GM19328 (cell line): Measurements from ENCODE around the gene COL6A3.

Experiments used
- ATAC-seq: cut with Tn5 transposase; IDR thresholded peaks from one replicate; pipeline ENCODE4 v1.9.1; 2021; ENCODE audit warnings: mild to moderate bottlenecking, moderate library complexity; ENCODE audit not compliant: unreplicated experiment

COL6A3 gene

DNA sequence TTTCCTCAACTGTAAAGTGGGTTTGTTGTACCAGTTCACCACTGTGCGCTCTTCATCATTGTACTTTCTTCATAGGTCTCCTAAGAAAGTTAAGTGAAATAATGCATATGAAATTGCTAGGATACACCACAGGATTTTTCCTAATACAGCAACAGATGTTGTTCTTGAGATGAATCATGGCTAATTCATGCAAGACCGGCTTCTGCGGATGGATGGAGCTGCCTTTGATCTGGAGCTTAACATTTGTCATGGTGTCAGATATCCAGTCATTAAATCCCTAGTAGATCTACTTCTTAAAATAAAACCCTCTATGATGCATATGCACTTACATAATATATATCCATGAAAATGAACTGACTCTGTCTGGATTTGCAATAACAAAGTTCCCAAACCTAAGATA, 114.1 kb downstream of the COL6A3 start:
- ATAC-seq: no peak

- ATAC-seq: no peak
Observed at GRCh38 chr2:237298151-237299118, 115.5 kb downstream of the COL6A3 start.

- no peak for ATAC-seq
Observed at GRCh38 chr2:237297421-237298150, 116.4 kb downstream of the COL6A3 start.

- ATAC-seq: no peak
Observed at GRCh38 chr2:237296756-237297155, 117.2 kb downstream of the COL6A3 start.

- no peak for ATAC-seq
Observed at GRCh38 chr2:237295889-237296480, 118.0 kb downstream of the COL6A3 start.

DNA sequence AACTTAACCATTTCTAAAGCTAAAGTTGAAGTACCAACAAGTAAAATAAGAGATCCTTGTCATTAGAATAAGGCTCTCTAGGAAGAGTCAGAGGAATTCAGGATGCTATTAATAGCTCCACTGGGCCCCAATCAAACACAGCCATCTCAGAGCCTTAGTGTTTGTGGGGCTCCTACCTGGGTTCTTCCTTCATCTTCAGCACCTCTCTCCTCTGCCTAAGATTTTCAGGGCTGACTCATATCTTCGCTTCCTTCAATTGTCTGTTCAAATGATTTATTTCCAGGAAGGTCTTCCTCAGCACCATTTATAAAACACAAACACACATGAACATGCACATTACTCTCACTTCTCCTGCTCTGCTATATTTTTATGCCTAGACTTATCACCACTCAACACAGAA, 119.5 kb downstream of the COL6A3 start:
- no peak for ATAC-seq

DNA sequence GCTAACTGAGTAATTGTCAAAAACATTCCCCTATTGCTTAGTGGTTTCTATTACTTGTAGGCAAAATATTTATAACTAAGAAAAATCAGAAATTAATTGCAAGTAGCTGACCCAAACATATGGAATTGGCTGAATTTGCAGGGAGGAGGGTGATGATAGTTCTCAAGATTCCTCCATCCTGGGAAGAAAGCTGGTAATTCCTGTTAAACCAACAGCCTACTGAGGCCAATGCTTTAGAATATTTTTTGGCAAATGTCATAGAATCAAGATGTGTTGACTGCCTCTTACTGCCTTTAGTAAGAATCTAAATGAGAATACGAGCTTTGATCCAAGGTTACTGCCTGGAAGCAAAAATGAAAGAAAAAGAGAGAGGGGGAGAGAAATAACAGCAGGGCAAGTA, 120.0 kb downstream of the COL6A3 start:
- ATAC-seq: no peak

DNA sequence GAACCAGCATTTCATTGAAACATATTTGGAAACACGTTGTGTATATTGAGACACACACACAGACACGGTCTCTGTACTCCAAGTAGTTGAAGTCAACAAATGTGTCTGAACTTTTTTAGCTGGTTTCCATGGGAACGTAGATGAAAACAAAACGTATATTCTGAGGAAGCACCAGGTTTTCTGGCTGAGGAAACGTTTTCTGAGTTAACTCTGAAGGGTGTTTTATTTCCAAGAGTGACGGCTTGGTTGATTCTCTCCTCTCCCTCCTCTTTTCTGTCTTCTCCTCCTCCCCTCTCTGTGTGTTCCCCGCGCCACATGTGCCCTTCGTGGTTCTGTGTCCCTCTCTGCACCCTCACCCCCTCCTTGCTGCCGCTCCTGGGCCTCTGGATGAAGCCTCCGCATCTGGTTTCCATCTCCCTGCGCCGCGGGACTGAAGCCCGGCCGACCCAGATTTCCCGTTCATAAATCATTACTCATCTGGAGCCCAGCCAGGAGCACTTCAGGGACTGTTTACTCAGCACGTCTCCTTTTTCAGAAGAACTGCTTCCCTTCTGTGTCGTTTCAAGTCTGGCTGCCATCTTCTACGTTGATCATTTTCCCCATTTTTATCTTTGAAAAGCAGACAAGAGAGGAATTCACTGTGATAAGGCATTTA, 122.7 kb downstream of the COL6A3 start:
- no peak for ATAC-seq

DNA sequence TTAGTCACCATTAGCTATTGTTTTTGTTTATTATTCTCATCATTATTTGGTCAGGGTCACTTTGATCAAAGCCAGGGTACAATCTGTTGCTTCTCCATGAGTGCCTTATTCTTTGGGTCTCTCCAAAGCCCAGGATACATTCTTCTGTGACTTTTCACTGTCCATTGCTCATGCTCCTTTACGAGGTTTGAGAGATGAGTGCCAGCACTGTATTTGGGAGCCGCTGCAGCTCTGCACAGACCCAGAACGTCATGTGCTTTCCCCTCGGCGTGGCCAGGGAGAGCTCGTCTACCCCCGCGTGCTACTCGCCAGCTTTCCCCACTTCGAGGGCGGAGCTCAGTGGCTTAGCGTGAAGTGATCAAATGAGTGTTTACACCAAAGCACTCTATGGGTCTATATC, 123.7 kb downstream of the COL6A3 start:
- no peak for ATAC-seq

DNA sequence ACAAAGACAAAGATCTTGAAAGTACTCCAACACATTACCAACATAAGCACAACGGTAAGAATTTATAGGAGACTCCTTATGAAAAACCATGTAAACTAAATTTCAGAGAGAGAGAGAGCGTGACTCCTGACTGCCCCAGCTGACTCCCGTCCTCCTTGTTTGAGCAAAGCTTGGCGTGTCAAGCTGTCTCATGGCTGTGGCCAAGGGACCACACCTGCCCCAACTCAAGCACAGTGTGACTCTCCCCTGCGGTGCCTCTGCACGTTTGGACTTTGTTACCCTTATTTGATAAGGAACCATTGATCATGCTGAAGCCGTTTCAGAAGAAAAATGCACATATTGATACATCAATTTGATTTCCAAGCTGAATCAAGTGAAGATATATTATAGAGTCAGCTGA, 124.8 kb downstream of the COL6A3 start:
- no peak for ATAC-seq

- no peak for ATAC-seq
Observed at GRCh38 chr2:237287872-237288271, 126.1 kb downstream of the COL6A3 start.

DNA sequence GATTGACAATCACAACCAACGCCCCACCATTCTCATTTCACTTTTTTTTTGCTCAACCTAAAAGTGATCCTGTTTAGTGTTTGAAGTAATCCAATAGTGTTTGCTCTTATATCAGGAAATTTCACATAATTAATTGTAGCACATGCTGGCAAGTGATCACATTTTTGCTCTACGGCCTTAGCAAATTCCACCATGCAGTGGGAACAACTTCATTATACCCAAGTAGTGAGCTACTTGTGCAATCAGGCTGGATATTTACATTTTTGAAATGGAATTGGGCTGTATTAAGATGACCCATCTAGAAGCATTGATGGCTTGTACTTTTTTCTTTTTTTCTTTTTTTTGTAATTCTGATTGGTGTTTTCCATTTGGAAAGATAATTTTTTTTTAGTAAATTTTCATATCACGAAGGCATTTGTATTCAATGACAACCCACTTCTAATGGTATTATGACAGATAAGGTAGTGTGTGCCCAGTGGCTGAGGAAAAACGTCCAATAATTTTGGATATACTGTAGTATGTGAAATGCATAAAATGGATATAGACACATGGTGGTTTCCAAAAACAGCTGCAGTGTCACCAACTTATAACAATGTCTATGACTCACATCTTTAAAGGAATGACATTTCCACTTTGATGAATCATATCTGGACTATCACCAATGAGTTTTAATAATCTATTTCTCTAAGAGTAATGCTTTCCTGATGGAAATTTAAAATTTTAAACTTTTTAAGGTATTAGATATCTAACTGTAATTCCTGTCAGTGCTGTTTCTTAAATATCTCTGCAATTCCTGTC, 130.6 kb downstream of the COL6A3 start:
- ATAC-seq: no peak

DNA sequence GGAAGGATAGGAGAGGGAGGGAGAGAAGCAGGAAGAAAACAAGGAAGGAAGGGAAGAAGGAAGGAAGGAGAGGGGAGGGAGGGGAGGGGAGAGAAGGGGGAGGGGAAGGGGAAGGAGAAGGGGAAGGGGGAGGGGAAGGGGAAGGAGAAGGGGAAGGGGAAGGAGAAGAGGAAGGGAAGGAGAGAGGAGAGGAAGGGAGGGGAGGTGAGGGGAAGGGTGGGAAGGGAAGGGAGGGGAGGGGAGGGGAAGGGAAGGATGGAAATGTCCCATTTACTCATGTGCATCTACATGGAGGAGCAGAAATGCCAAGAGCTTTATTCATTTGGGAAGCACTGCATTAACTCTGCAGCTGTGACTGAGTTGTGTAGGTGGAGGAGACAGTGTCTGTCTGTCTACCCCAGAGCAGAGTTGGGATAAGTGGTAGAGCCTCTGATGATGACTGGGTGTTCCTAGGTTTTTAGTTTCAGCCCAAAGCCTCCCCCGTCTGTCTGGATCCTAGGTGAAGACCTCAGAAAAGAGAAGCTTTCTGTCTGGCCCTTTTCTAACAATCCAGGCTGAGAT, 131.3 kb downstream of the COL6A3 start:
- ATAC-seq: no peak

DNA sequence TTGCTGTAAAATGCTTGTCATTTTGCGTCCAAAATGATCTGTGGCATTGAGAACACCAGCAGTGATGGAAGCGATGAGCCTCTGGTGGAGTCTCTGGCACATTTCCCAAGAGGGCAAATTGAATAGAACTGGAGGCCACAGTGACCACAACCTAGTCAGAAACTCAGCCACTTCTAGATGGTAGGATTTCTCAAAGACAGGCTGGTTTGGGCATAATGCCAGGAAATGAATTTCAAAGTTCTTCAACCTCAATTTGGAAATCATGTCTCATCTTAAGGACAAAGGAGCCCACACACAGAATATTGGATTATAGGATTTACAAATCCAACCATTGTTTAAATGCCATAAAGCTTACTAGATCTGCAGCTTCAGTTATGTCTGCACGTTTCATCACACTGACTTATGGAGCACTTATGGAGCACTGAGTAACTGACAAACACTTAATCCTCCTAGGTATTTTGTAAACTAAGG, 132.1 kb downstream of the COL6A3 start:
- no peak for ATAC-seq

- ATAC-seq: no peak
Observed at GRCh38 chr2:237280939-237281338, 133.0 kb downstream of the COL6A3 start.

GRCh38 chr2:237280229-237280628, 133.7 kb downstream of the COL6A3 start:
- ATAC-seq: no peak

- no peak for ATAC-seq
Observed at GRCh38 chr2:237279012-237279768, 134.8 kb downstream of the COL6A3 start.

DNA sequence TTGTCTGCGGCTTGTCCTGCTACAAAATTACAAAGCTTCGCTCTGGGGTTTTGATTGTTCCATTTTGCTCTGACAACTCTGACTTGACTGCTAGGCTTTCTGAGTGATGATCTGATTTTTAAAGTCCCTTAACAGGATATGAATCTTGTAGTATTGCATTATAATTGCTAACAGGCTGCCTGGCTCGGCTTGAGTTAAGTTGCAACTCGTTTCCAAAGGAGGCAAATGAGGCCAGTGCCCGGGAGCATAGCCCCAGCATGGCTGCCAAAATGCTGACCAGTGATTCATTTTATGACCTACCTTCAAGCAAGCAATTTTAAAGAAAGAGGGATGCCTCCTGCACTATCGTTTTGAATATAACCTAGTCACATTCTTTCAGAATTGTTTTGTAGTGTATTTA, 135.4 kb downstream of the COL6A3 start:
- no peak for ATAC-seq
